Measurements from ENCODE around the gene ZNF787.
"Not testable (repeated sequence)": the region's sequence is repeated elsewhere in the genome, so short reads cannot be mapped to it uniquely, and the experiment has no call there.

ZNF787 gene

GRCh38 chr19:56106397-56106849, 14.7 kb downstream of the ZNF787 start:
- DNase-seq (ENCODE audit: low read depth, low spot score) = no peak

- not testable (repeated sequence) for DNase-seq (ENCODE audit: low read depth, low spot score)
These were observed 15.2 kb downstream of the ZNF787 start for GRCh38 chr19:56105831-56106396.

GRCh38 chr19:56105090-56105701, 15.9 kb downstream of the ZNF787 start:
- no peak for DNase-seq (ENCODE audit: low read depth, low spot score)

GRCh38 chr19:56104423-56104822, 16.7 kb downstream of the ZNF787 start:
- DNase-seq (ENCODE audit: low read depth, low spot score) = no peak

- no peak for DNase-seq (ENCODE audit: low read depth, low spot score)
These were observed 18.0 kb downstream of the ZNF787 start for GRCh38 chr19:56103027-56103614.

- no peak for DNase-seq (ENCODE audit: low read depth, low spot score)
These were observed 19.2 kb downstream of the ZNF787 start for GRCh38 chr19:56101746-56102535.

- no peak for DNase-seq (ENCODE audit: low read depth, low spot score)
These were observed 20.0 kb downstream of the ZNF787 start for GRCh38 chr19:56101095-56101494.

GRCh38 chr19:56099638-56100539, 21.2 kb downstream of the ZNF787 start:
- DNase-seq (ENCODE audit: low read depth, low spot score) = no peak

GRCh38 chr19:56098731-56099568, 22.1 kb downstream of the ZNF787 start:
- DNase-seq (ENCODE audit: low read depth, low spot score) = no peak

- DNase-seq (ENCODE audit: low read depth, low spot score) = not testable (repeated sequence)
These were observed 22.9 kb downstream of the ZNF787 start for GRCh38 chr19:56098237-56098636.

GRCh38 chr19:56097776-56098175, 23.3 kb downstream of the ZNF787 start:
- no peak for DNase-seq (ENCODE audit: low read depth, low spot score)

- DNase-seq (ENCODE audit: low read depth, low spot score) = no peak
These were observed 23.8 kb downstream of the ZNF787 start for GRCh38 chr19:56097306-56097705.

- DNase-seq (ENCODE audit: low read depth, low spot score) = no peak
These were observed 24.4 kb downstream of the ZNF787 start for GRCh38 chr19:56096665-56097064.

GRCh38 chr19:56094449-56094848, 26.6 kb downstream of the ZNF787 start:
- DNase-seq (ENCODE audit: low read depth, low spot score) = no peak

GRCh38 chr19:56092685-56093631, 28.1 kb downstream of the ZNF787 start:
- no peak for DNase-seq (ENCODE audit: low read depth, low spot score)

GRCh38 chr19:56091751-56092546, 29.1 kb downstream of the ZNF787 start:
- DNase-seq (ENCODE audit: low read depth, low spot score) = no peak

- no peak for DNase-seq (ENCODE audit: low read depth, low spot score)
These were observed 30.0 kb downstream of the ZNF787 start for GRCh38 chr19:56091066-56091490.

GRCh38 chr19:56089344-56089743, 31.8 kb downstream of the ZNF787 start:
- no peak for DNase-seq (ENCODE audit: low read depth, low spot score)

Measured in iPS DF 19.7 (cell line).